SK-N-MC (cell line): ENCODE measurements around the gene TBC1D1.

Experiments used
- EZH2 ChIP-seq: fragments of 200-600 bp; sonication (generic); IDR thresholded peaks from one replicate; pipeline ENCODE4 v1.6.1; 2017; ENCODE audit warnings: antibody characterized with exemption
- FOXP2 ChIP-seq: optimal IDR thresholded peaks from 2 replicates; pipeline ENCODE3; 2011; ENCODE audit warnings: mild to moderate bottlenecking, moderate library complexity; ENCODE audit not compliant: insufficient read depth; ENCODE audit errors: extremely low read length, control extremely low read depth
- POLR2AphosphoS5 ChIP-seq: IDR thresholded peaks from 2 replicates; pipeline ENCODE4 v1.6.1; 2012; ENCODE audit warnings: mild to moderate bottlenecking, low read depth, low read length, borderline replicate concordance

DNA sequence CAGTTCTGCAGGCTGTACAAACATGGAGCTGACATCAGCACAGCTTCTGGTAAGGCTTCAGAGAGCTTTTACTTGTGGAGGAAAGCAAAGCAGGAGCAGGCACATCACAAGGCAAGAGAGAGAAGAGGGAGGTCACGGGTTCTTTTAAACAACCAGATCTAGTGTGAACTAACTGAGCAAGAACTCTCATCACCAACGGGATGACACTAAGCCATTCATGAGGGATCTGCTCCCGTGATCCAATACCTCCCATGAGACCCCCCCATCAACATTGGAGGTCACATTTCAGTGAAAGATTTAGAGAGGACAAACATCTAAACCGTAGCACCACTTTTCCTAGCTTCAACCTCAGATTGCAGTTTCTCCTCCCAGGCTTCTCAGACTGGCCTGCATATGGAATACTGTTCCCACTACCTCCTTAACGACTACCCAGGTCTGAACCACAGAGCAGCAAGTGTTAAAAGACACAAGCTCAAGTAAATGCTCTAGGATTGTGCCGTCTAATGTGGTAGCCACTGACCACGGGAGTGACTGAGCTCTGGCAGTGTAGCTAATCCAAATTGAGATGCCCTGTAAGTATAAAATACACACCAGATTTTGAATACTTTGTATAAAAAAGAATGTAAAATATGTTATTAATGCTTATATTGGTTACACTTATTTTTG, 262.0 kb downstream of the TBC1D1 start:
- TF ChIP-seq EZH2 = no peak
- TF ChIP-seq POLR2AphosphoS5 = no peak
- no peak for TF ChIP-seq FOXP2
